A673 (cell line): ENCODE measurements around the gene UVRAG. TPM values are rescaled to one million over a fixed set of nuclear protein-coding genes. Genes with fewer than 3 reads are reported as not detected.

Experiments used
- Bru-seq: library from RNA; stranded (reverse); fragments of 400-500 nt; gene quantifications from one replicate; lab custom pipeline; 2021; lab: Mats Ljungman, UMichigan
- BruChase-seq, 2 experiments: library from RNA; stranded (reverse); fragments of 400-500 nt; gene quantifications; one replicate each; lab custom pipeline; 2021; lab: Mats Ljungman, UMichigan
- BruUV-seq: library from RNA; stranded (reverse); fragments of 400-500 nt; replicated peaks from 2 replicates; lab custom pipeline; 2021; lab: Mats Ljungman, UMichigan
- CTCF ChIA-PET: fragments of 300-600 bp; sonication (Branson Sonifier 250); formaldehyde crosslinking; loops from one replicate; lab custom pipeline; 2022; ENCODE audit warnings: antibody characterized with exemption; lab: Charles Lee
- POLR2A ChIA-PET: fragments of 300-600 bp; sonication (Branson Sonifier 250); formaldehyde crosslinking; loops from one replicate; lab custom pipeline; 2022; ENCODE audit warnings: antibody characterized with exemption; ENCODE audit not compliant: low non-redundant PET; lab: Charles Lee
- DNase-seq: peaks from one replicate; pipeline ENCODE4 v3.0.0-alpha.2; 2015; ENCODE audit warnings: low spot score
- H3K27ac ChIP-seq: fragments of 200-600 bp; sonication (generic); 2 replicates; pipeline ENCODE4 v1.5.1; 2016; ENCODE audit warnings: mixed run types, low read depth, mild to moderate bottlenecking, mixed read lengths, antibody characterized with exemption, low read length; ENCODE audit not compliant: poor library complexity, severe bottlenecking
- H3K27me3 ChIP-seq: fragments of 200-600 bp; sonication (generic); replicated peaks from 2 replicates; pipeline ENCODE4 v1.6.1; 2017; ENCODE audit warnings: mixed run types, low read depth, mild to moderate bottlenecking, mixed read lengths, antibody characterized with exemption, low read length; ENCODE audit not compliant: insufficient read depth, poor library complexity
- H3K36me3 ChIP-seq: fragments of 200-600 bp; sonication (generic); 2 replicates; pipeline ENCODE4 v1.6.1; 2016; ENCODE audit warnings: mixed run types, mild to moderate bottlenecking, mixed read lengths, antibody characterized with exemption, low read length; ENCODE audit not compliant: insufficient read depth, poor library complexity, severe bottlenecking
- H3K4me1 ChIP-seq: fragments of 200-600 bp; sonication (generic); 2 replicates; pipeline ENCODE4 v1.6.1; 2017; ENCODE audit warnings: mixed run types, mild to moderate bottlenecking, mixed read lengths, antibody characterized with exemption, low read length; ENCODE audit not compliant: insufficient read depth, poor library complexity, severe bottlenecking
- H3K4me3 ChIP-seq: fragments of 200-600 bp; sonication (generic); 2 replicates; pipeline ENCODE4 v1.5.1; 2016; ENCODE audit warnings: low read depth, mixed run types, mild to moderate bottlenecking, mixed read lengths, low read length; ENCODE audit not compliant: poor library complexity, severe bottlenecking
- H3K9me3 ChIP-seq: fragments of 200-600 bp; sonication (generic); 2 replicates; pipeline ENCODE4 v1.6.1; 2016; ENCODE audit warnings: mixed run types, low read depth, mild to moderate bottlenecking, mixed read lengths, antibody characterized with exemption, low read length; ENCODE audit not compliant: poor library complexity, severe bottlenecking
- CTCF ChIP-seq: fragments of 300-800, 200-600 bp; sonication (generic); conservative IDR thresholded peaks from 2 replicates; pipeline ENCODE4 v1.5.1; 2017; ENCODE audit warnings: low read depth, mild to moderate bottlenecking, antibody characterized with exemption, low read length, moderate library complexity, mixed read lengths
- EZH2 ChIP-seq: fragments of 200-600 bp; sonication (generic); IDR thresholded peaks from 2 replicates; pipeline ENCODE4 v1.6.1; 2017; ENCODE audit warnings: borderline replicate concordance, low read depth, mild to moderate bottlenecking, mixed read lengths, antibody characterized with exemption, low read length; ENCODE audit not compliant: poor library complexity, severe bottlenecking
- intact Hi-C: fragments of 100-400 bp; cut with micrococcal nuclease; formaldehyde crosslinking; loops from one replicate; pipeline ENCODE4 v1.10.0; 2022; ENCODE audit not compliant: unreplicated experiment
- long read RNA-seq: library from polyadenylated mRNA; stranded (forward); transcript quantifications from one replicate; pipeline ENCODE4 v2.0.0, GENCODE V29; 2022
- total RNA-seq: library from RNA; stranded (reverse); gene quantifications from 2 replicates; pipeline ENCODE4 v1.2.3, GENCODE V29; 2021

Gene UVRAG
- total RNA-seq (19.6 and 21.1 TPM in 2 replicates), Bru-seq, nascent RNA (percentile 82 among the genes with signal in this experiment), BruChase-seq, experiment 1, labeled RNA remaining after a 2-hour chase (percentile 64 among the genes with signal in this experiment), BruChase-seq, experiment 2, labeled RNA remaining after a 6-hour chase (percentile 55 among the genes with signal in this experiment)
- long read RNA-seq, full-length matches to known transcripts, result 54 of 66 reads
- long read RNA-seq, partial matches to known transcripts, result 4 of 66 reads
- long read RNA-seq, other reads (novel, unspliced or antisense), result 8 of 66 reads

GRCh38 chr11:75814677-75815344 is at the start of gene UVRAG:
Gene UVRAG (plus strand): TSS chr11:75815210. CDS start chr11:75815408, 198 bp downstream.
- H3K27ac ChIP-seq, result peak within 1 kb of the TSS; percentile 76
- peak; percentile 99 for DNase-seq
- POLR2A ChIA-PET, result no interaction called here

GRCh38 chr11:75766443-75767227 is 48.4 kb upstream of the UVRAG start:
- no peaks in the 10 kb centered on the region for H3K36me3 ChIP-seq
- TF ChIP-seq EZH2, result no peak
- TF ChIP-seq CTCF, result no peak
- BruUV-seq, result no TSS peak
- no peaks in the 10 kb centered on the region for H3K27me3 ChIP-seq
- DNase-seq, result no peak
- POLR2A ChIA-PET, result no interaction called here
- H3K27ac ChIP-seq, result no peak overlapping the region
- intact Hi-C loops, result no loop called here
- CTCF ChIA-PET, result no interaction called here
- H3K4me3 ChIP-seq, result no peak overlapping the region
- no peaks in the 10 kb centered on the region for H3K9me3 ChIP-seq
- H3K4me1 ChIP-seq, result peaks cover 21% of the 10 kb centered on the region

More at GRCh38 chr11:75814677-75815344, at the start of gene UVRAG:
- Histone ChIP-seq H3K4me3 (peak within 1 kb of the TSS; percentile 83), H3K9me3 (no peaks in the 10 kb centered on the region), H3K36me3 (no peaks in the 10 kb centered on the region), H3K4me1 (peaks cover 15% of the 10 kb centered on the region), H3K27me3 (no peaks in the 10 kb centered on the region)
- BruUV-seq, result no TSS peak
- no peak for TF ChIP-seq CTCF
- TF ChIP-seq EZH2, result no peak
- CTCF ChIA-PET, result interaction anchor here (1.0 kb wide), 1 partner anchor 54 kb away, joined by 3 read pairs; no protein-coding TSS in a partner anchor
- intact Hi-C loops, result loop anchor here (5.0 kb wide), 1 partner anchor 37 kb away; no protein-coding TSS in a partner anchor

- H3K27me3 ChIP-seq, result no peaks in the 10 kb centered on the region
- peaks cover 21% of the 10 kb centered on the region for H3K4me1 ChIP-seq
- no peaks in the 10 kb centered on the region for H3K36me3 ChIP-seq
- ChIA-PET POLR2A (no interaction called here), CTCF (no interaction called here)
- TF ChIP-seq EZH2 (no peak), CTCF (no peak)
- no peak overlapping the region for H3K4me3 ChIP-seq
- no peaks in the 10 kb centered on the region for H3K9me3 ChIP-seq
- no peak for DNase-seq
- no TSS peak for BruUV-seq
- intact Hi-C loops, result no loop called here
- H3K27ac ChIP-seq, result no peak overlapping the region
Observed at GRCh38 chr11:75767228-75767572, 47.8 kb upstream of the UVRAG start.
